Measurements from ENCODE around the gene SMCO1.
"Not testable (repeated sequence)": the region's sequence is repeated elsewhere in the genome, so short reads cannot be mapped to it uniquely, and the experiment has no call there.

Gene SMCO1

DNA sequence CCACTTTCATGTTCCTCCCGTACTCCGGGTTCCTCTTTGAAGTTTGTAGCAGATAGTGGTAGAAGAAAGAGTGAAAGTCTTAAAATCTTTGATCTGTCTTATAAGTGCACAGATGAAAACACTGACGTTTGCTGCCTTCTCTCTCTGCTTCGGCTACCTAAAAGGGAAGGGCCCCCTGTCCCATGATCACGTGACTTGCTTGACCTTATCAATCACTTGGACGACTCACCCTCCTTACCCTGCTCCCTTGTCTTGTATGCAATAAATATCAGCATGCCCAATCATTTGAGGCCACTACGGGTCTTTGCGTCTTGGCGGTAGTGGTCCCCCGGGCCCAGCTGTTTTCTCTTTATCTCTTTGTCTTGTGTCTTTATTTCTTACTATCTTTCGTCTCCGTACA, 6.1 kb upstream of the SMCO1 start:
- not testable (repeated sequence) for DNase-seq (ENCODE audit: low read depth)

DNA sequence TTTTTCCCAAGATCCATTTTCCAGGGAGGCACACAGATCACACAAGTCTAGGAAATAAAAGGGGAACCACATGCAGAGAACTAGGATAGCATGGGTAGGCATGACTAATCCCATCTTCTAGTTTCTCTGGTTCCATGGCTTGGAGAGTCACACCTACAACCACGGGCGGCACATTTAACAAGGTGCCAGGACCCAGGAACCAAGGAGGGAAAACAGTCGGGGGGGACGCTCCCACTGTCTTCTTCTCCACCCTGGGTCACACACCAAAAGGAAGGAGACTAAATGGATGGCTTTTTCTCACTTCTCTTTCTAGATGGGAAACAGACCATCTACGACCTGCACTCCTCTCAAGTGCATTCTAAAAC, 4.6 kb upstream of the SMCO1 start:
- DNase-seq (ENCODE audit: low read depth) = no peak

DNA sequence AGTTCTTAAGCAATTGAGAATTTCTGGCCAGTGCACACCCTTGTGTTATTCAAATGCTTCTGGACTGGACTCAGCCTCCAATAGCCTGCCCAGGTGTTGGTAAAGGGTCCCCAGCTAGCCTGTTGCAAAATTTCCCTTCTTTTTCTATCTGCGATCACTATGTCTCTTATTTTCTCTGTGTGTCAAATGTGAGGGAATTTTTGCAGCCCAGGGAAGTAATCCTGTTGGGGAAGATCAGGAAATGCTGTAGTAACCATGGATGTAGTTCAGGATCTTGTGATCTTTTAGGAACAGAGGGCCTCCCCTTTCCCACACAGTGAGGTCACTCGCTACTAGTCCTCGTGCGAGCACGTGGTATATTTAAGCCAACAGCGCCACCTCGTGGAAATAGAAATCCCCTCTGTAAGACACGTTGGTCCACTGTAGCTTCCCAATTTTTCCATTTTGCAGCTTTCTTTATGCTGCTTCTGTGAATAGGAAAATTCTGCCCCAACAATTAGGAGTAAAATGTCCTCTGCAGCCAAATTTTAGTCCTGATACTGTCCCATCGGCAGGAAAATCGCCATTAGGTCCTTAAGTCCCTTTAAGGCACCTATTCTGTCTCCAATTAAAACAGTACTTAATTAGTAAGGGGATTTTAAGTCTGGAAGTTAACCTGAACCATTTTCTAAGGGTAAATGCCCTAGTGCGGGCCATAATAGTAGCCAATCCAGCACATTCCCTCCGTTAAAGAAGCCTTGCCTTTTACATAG, 4.0 kb upstream of the SMCO1 start:
- DNase-seq (ENCODE audit: low read depth) = no peak

DNA sequence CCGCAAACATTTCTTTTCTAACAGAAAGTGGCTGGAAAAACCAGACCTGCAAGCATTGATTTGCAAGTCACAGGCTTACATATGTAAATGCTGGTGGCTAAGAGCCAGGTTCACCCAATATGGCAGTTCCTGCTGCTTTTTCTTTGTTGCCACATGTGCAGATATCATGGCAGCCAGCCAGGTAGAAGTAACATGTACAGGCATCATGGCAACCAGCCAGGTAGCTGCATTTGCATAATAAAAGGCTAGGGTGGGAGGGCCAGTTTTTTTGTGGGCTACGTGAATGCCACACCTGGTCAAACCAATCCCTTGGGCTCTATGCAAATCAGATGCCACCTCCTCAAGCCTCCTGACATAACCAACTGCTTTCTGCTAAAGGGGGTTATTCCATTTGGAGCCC, 2.8 kb upstream of the SMCO1 start:
- DNase-seq (ENCODE audit: low read depth) = no peak

DNA sequence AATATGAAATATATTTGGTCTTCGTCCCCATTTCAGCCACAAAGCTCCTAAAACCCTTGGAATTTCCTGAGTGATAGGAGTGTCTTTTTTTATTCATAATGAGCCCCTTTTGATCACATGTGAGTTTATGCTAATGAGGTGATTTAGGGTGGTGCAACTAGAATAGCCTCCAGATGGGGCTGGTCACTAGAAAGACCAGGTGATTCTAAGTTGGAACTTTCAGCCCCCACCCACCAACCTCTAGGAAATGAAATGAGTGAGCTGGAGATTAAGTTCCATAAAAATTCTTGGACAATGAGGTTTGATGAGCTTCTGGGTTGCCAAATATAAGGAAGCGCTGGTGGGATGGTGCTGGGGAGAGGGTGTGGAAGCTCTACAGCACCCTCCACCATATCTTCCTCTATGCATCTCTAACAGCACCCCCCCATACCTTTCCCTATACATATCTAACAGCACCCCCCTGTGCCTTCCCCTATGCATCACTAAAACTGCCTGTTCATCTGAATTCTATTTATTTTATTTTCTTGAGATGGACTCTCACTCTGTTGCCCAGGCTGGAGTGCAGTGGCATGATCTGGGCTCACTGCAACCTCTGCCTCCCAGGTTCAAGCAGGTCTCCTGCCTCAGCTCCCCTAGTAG, 2.1 kb upstream of the SMCO1 start:
- no peak for DNase-seq (ENCODE audit: low read depth)

DNA sequence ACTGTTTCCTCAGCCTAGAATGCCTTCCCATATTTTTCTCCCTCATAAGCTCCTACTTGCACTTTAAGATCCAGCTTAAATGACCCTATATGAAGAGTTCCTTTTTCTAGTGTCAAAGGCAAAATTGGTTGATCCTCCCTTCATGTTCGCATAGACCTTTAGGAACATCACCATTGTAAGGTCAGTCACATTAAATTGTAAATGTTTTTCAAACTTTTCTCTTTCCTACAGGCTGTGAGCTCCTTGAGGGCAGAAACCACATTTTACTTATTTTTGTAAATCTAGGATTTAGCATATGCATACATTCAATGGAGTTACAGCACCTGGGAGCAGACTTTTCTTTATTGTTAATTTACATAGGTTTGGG, 813 bp downstream of the SMCO1 start:
- no peak for DNase-seq (ENCODE audit: low read depth)

DNA sequence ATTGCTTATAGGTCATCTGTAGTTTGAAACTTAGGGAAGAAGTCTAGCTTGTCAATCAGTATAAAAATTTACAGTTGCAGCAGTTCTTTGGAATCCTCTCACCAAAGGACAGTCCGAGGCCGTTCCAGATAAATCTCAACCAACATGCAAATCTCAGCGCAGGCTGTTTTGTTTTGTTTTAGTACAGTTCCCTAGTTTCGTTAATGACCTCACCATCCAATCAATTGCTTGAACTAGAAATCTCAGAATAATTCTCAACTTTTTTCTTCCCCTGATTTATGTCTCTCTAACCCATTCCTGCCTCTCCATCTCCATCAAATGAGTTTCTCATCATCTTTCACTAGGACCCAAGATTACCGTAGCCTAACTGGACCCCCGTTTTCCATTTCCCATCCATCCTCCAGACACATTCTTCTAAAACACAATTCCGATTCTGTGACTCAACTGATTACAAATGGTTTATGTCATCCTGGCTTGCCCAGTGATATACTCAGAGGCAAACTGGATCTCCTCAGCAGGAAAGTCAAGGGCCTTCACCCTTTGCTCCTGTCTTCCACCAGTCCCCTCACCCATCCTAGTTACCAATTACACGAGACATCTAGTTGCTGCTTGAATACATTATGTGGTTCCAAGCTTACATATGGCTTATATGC, 1.3 kb downstream of the SMCO1 start:
- no peak for DNase-seq (ENCODE audit: low read depth)

DNA sequence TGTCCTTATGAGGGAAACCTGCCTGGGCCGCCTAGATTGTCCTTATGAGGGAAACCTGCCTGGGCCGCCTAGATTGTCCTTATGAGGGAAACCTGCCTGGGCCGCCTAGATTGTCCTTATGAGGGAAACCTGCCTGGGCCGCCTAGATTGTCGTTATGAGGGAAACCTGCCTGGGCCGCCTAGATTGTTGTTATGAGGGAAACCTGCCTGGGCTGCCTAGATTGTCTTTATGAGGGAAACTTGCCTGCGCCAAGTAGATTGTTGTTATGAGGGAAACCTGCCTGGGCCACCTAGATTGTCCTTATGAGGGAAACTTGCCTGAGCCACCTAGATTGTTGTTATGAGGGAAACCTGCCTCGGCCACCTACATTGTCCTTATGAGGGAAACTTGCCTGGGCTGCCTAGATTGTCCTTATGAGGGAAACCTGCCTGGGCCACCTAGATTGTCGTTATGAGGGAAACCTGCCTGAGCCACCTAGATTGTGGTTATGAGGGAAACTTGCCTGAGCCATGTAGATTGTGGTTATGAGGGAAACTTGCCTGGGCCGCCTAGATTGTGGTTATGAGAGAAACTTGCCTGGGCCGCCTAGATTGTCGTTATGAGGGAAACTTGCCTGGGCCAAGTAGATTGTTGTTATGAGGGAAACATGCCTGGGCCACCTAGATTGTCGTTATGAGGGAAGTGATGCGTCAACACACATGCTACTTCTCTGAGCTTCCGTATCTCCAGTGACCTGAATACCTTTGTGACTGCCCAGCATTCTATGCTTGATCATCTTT, 3.3 kb downstream of the SMCO1 start:
- DNase-seq (ENCODE audit: low read depth) = not testable (repeated sequence)

DNA sequence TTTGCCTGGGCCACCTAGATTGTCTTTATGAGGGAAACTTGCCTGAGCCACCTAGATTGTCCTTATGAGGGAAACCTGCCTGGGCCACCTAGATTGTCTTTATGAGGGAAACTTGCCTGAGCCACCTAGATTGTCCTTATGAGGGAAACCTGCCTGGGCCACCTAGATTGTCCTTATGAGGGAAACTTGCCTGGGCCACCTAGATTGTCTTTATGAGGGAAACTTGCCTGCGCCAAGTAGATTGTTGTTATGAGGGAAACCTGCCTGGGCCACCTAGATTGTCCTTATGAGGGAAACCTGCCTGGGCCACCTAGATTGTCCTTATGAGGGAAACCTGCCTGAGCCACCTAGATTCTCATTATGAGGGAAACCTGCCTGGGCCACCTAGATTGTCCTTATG, 4.0 kb downstream of the SMCO1 start:
- not testable (repeated sequence) for DNase-seq (ENCODE audit: low read depth)

DNA sequence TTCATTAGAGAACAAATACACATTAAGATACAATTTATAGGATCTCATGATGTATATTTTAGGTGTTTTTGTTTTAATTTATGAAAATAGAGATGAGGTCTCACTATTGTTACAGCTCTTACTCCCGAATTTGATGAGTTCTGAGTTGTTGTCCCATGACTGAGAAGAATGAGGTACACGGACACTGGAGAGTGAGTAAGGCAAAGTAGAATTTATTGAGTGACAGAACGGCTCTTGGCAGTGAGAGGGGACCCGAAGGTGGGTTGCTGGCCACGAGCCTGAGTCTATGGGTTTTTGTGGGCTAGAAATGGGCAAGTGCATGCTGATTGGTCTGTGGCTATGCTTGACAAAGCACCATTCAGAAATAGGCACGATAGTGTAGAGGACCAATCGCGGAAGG, 8.5 kb downstream of the SMCO1 start:
- no peak for DNase-seq (ENCODE audit: low read depth)

DNA sequence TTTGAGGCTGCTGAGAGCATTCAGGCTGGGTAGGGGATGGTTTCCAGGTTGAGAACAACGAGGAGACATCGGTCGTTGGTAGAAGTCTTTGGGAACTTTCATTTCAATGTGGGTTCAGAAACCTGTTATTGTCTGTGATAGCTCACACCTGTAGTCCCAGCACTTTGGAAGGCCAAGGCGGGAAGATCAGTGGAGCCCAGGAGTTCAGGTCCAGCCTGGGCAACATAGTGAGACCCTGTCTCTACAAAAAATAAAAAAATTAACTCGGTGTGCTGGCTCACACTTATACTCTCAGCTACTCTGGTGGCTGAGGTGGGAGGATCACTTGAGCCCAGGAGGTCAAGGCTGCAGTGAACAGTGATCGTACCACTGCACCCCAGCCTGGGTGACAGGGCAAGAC, 10.6 kb downstream of the SMCO1 start:
- DNase-seq (ENCODE audit: low read depth) = no peak

DNA sequence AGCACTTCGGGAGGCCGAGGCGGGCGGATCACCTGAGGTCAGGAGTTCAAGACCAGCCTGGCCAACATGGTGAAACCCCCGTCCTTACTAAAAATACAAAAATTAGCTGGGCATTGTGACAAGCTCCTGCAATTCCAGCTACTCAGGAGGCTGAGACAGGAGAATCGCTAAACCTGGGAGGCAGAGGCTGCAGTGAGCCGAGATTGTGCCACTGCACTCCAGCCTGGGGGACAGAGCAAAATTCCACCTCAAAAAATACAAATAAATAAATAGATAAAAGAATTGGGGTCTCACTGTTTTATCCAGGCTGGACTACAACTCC, 11.1 kb downstream of the SMCO1 start:
- DNase-seq (ENCODE audit: low read depth) = not testable (repeated sequence)

DNA sequence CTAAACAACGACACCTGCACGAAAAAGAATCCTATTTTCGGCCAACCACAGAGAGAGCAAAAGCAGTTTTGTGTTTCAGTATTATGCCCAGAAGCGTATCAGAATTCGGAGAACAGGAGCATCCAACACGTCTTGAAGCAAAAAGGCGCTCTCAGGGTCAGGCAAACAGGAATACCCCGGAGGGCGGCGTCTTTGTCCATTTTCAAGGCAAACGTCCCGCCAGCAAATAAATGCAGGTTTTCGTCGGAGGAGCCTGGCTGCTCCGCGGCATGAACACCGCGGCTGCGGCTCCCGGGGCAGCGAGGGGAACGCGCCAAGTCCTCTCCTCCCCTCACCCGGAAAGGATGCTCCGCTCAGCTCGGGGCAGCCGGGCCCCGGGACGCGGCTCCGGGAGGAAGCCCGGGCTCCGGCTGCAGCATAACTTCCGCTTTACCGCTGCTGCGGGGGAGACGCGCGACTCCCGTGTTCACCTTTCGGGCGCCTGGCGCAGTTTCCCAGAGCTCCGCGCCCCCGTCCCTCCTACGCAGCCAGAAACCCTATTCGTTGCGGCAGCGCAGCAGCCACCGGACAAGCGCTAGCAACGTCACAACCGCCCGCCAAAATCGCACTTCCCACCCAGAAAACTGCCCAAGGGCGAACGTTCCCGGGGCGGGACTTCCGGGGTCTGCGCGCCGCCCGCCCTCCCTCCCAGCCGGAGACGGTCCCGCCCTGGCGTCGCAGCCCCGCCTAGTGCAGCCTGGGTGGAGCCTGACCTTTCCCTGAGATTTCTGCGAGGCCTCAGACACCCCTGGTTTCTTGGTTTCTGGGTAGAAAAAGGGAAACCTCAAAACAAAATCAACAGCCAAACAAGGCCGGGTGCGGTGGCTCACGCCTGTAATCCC, 11.7 kb downstream of the SMCO1 start, which contains the start of gene RNF168:
Gene RNF168 (minus strand): TSS at position 573 of the 881 bp plus-strand sequence. CDS start 595 bp downstream, outside the sequence.
- peak; percentile 93 for DNase-seq (ENCODE audit: low read depth)

DNA sequence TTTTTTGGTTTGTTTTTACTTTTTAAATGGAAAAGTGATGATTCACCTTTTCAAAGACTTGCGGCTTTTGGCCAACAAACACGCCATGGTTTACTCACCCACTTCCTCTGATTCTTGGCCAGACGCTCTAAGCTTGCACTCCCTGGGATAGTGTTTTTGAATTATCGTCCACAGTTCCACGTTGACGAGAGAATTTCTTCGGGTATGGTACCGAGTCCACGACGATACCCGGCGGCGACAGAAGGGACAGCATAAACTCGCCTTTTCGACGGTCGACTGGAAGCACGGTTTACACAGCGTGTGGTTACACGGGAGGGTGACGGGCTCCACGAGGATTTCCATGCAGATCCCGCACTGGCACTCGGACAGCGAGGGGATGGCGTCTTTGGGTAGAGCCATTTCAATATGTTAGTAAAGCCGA, 12.4 kb downstream of the SMCO1 start:
- DNase-seq (ENCODE audit: low read depth) = no peak

DNA sequence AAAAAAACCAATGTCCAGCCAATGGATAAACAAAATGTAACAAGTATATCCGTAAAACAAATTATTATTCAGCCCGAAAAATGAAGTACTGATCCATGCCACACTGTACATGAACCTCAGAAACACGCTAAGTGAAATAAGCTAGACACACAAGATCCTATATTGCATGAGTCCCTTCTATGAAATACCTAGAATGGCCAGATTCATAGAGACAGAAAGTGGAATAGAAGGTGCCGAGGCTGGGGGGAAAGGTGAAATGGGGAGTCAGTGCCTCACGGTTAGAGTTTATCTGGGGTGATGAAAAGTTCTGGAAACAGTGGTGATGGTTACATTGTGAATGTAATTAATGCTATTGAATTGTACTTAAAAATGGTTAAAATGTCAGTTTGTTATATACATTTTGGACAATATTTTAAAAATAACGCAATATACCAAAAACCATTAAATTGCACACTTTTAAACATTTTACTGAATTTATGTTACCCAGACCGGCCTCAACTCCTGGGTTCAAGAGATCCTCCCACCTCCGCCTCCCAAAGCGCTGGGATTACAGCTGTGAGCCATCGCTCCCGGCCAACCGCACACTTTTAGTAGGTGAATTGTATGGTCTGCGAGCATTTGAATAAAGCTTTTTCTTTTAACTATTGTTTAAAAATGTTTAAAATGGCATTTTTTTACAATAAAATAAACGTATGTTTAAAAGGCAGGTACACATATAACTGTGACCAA, 13.7 kb downstream of the SMCO1 start:
- no peak for DNase-seq (ENCODE audit: low read depth)

DNA sequence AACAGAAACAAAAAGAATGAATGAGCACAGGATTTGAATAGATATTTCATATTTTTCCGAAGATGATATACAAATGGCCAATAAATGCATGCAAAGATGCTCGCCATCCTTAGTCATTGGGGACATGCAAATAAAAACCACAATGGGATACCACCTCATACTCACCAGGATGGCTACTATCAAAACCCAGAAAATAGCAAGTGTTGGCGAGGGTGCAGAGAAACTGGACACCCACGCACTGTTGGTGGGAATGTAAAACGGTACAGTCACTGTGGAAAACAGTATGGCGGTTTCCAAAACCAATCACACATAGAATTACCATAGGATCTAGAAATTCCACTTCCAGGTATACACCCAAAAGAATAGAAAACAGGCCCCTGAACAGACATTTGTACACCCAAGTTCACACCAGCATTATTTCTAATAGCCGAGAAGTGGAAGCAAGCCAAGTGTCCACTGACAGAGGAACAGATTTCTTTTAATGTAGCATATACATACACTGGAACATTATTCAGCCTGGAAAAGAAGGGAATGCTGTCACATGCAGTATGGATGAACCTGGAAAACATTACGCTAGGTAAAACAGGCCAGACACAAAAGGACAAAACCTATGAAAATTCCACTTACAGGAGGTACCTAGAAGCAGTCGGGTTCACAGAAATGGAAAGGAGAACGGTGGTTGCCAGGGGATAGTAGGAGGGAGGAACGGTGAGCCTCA, 15.2 kb downstream of the SMCO1 start:
- no peak for DNase-seq (ENCODE audit: low read depth)

DNA sequence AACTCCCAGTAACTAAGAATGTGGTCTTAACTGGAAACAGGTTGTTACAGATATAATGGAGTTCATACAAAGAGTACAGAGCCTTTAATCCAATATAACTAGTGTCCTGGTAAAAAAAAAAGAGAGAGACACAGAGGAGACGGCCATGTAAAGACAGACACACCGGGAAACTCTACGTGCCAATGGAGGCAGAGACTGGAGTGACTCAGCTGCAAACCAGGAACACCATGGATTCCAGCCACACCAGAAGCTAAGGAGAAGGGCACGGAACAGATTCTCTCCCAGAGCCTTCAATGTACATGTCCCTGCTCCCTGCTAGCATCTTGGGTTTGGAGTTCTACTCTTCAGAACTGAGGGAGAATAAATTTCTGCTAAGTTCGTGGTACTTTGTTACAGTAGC, 16.1 kb downstream of the SMCO1 start:
- DNase-seq (ENCODE audit: low read depth) = no peak

DNA sequence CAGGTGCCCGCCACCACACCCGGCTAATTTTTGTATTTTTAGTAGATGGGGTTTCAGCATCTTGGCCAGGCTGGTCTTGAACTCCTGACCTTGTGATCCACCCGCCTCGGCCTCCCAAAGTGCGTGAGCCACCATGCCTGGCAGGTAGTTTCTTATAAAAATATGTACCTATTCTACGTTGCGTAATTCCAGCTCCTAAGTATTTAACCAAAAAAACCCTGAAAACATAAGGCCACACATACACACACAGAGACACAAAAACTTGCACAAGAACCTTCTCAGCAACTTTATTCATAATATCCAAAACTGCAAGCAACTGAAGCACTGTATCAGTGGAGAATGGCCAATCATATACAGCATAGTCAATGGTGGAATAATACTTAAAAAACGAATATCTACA, 16.8 kb downstream of the SMCO1 start:
- no peak for DNase-seq (ENCODE audit: low read depth)

DNA sequence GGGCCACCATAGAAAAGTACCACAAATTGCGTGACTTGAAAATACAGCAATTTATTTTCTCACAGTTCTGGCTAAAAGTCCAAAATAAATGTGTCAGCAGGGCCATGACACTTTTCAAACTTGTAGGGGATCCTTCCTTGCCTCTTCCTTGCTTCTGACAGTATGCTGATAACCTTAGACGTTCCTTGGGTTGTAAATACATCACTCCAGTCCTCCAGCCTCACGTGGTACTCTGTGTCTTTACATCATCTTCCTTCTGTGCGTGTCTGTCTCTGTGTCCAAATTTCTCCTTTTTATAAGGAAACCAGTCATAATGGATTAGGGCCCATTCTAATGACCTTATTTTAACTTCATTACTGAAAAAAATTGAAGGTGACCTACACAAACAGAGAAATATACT, 19.0 kb downstream of the SMCO1 start:
- DNase-seq (ENCODE audit: low read depth) = no peak

DNA sequence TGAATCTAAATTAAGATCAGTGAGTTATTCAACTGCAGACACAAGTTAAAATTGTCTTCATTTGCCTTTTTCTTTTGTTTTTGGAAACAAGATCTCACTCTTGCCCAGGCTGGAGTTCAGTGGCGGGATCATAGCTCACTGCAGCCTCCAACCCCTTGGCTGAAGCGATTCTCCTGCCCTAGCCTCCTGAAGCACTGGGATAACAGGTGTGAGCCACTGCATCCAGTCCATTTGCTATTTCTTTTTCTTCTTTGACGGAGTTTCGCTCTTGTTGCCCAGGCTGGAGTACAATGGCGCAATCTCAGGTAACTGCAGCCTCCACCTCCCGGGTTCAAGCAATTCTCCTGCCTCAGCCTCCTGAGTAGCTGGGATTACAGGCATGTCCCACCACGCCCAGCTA, 21.9 kb downstream of the SMCO1 start:
- DNase-seq (ENCODE audit: low read depth) = no peak
